ENCODE data around the gene ZPR1. TPM values are rescaled to one million over a fixed set of nuclear protein-coding genes. Genes with fewer than 3 reads are reported as not detected.

ZPR1 gene
- total RNA-seq, 1 donor from 2014 or later: 35.4 TPM

DNA sequence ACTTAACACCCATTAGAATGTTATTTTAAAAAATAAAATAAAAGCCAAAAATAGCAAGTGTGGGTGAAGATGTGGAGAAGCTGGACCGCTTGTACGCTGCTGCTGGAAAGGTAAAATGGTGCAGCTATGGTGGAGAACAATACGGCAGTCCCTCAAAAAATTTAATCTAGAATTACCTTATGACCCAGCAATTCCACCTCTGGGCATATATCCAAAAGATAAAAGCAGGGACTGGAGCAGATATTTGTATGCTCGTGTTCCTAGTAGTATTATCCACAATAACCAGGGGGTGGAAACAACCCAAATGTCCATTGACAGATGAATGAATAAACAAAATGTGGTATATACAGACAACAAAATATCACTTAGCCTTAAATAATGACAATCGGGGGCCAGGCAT is 10.0 kb upstream of the ZPR1 start:
- Histone ChIP-seq H3K9me3 (no peaks in the 10 kb centered on the region), H3K4me1 (no peaks in the 10 kb centered on the region), H3K27ac (no peak overlapping the region), H3K27me3 (ENCODE audit: low read depth) (no peaks in the 10 kb centered on the region), H3K4me3 (no peak overlapping the region), H3K36me3 (no peaks in the 10 kb centered on the region)
- ATAC-seq (no peak), DNase-seq (no peak)
- intact Hi-C loops (cut with DNase I): no loop called here
- TF ChIP-seq, protein P1, sequence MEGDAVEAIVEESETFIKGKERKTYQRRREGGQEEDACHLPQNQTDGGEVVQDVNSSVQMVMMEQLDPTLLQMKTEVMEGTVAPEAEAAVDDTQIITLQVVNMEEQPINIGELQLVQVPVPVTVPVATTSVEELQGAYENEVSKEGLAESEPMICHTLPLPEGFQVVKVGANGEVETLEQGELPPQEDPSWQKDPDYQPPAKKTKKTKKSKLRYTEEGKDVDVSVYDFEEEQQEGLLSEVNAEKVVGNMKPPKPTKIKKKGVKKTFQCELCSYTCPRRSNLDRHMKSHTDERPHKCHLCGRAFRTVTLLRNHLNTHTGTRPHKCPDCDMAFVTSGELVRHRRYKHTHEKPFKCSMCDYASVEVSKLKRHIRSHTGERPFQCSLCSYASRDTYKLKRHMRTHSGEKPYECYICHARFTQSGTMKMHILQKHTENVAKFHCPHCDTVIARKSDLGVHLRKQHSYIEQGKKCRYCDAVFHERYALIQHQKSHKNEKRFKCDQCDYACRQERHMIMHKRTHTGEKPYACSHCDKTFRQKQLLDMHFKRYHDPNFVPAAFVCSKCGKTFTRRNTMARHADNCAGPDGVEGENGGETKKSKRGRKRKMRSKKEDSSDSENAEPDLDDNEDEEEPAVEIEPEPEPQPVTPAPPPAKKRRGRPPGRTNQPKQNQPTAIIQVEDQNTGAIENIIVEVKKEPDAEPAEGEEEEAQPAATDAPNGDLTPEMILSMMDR (IDR thresholded peaks at IDR 0.05): no peak

- no peaks in the 10 kb centered on the region for H3K9me3 ChIP-seq
- intact Hi-C loops (cut with DNase I): no loop called here
Observed at GRCh38 chr11:116796548-116796947, 8.7 kb upstream of the ZPR1 start.

GRCh38 chr11:116794851-116795250 is 7.0 kb upstream of the ZPR1 start:
- Histone ChIP-seq H3K36me3 (no peaks in the 10 kb centered on the region), H3K9me3 (no peaks in the 10 kb centered on the region), H3K4me3 (no peak overlapping the region), H3K27ac (no peak overlapping the region), H3K27me3 (ENCODE audit: low read depth) (no peaks in the 10 kb centered on the region), H3K4me1 (peaks cover 11% of the 10 kb centered on the region)
- ATAC-seq (no peak), DNase-seq (no peak)
- TF ChIP-seq, protein P1 (IDR thresholded peaks at IDR 0.05): no peak
- intact Hi-C loops (cut with DNase I): no loop called here

More at GRCh38 chr11:116796548-116796947, 8.7 kb upstream of the ZPR1 start:
- no peak overlapping the region for H3K4me3 ChIP-seq
- no peaks in the 10 kb centered on the region for H3K27me3 ChIP-seq (ENCODE audit: low read depth)
- no peaks in the 10 kb centered on the region for H3K36me3 ChIP-seq
- peaks cover 2% of the 10 kb centered on the region for H3K4me1 ChIP-seq
- DNase-seq (no peak), ATAC-seq (no peak)
- no peak overlapping the region for H3K27ac ChIP-seq
- TF ChIP-seq, protein P1 (IDR thresholded peaks at IDR 0.05): no peak

DNA sequence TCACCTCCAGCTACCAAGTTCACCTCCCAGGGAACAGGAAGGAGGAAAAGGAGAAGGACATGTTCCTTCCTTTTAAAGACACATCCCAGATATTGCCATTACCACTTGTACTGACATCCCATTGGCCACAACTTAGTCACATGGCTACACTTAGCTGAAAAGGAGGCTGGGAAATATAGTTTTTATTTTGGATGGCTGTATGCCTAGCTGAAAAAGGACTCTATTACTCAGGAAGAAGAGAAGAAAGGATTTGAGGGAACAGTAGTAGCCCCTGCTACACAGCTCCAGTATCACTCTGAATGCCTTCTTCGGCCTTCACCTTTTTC is 5.9 kb upstream of the ZPR1 start:
- ATAC-seq (no peak), DNase-seq (no peak)

DNA sequence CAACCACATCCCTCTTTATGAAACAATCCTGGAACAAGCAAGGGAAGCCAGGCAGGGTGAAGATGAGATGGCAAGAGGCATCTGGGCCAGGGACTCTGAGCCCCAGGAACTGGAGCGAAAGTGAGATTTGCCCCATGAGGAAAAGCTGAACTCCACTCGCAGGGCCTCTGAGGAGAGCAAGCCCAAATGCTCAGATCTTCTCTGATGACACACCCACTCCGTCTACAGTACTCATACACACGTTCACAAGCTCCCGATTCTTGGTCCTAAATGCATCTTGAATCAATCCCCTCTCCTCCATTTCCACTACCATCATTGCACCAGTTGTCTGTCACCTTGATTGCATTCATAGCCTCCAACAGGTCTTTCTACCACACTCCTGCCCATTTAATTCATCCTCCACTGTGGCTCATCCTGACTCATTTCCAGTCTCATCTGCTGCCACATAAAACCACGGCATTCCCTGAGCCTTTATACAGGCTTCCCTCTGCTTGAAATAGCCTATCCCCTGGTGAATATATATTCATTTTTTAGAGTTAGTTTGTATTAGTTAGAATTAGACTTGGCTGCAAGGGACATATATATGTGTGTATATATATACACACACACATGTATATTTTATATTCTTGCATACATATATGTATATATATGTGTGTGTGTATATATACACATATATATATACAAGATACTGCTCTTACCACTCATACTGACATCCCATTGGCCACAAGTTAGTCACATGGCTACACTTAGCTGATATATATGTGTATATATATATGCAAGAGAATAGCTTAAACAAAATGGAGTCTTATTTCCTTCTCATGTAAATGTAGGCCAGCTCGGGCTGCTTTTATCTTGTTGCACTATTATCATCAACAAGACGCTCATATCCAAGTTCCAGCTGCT is 5.3 kb upstream of the ZPR1 start:
- ATAC-seq: no peak
- no peak overlapping the region for H3K4me3 ChIP-seq
- TF ChIP-seq, protein P1 (IDR thresholded peaks at IDR 0.05): no peak
- H3K9me3 ChIP-seq: no peaks in the 10 kb centered on the region
- peaks cover 19% of the 10 kb centered on the region for H3K4me1 ChIP-seq
- H3K27ac ChIP-seq: no peak overlapping the region
- DNase-seq: no peak
- H3K27me3 ChIP-seq (ENCODE audit: low read depth): no peaks in the 10 kb centered on the region
- intact Hi-C loops (cut with DNase I): no loop called here
- H3K36me3 ChIP-seq: no peaks in the 10 kb centered on the region

More for the DNA sequence above, 5.9 kb upstream of the ZPR1 start:
- no peaks in the 10 kb centered on the region for H3K27me3 ChIP-seq (ENCODE audit: low read depth)
- TF ChIP-seq, protein P1 (IDR thresholded peaks at IDR 0.05): no peak
- no peaks in the 10 kb centered on the region for H3K9me3 ChIP-seq
- H3K4me1 ChIP-seq: peaks cover 13% of the 10 kb centered on the region
- no peak overlapping the region for H3K4me3 ChIP-seq
- intact Hi-C loops (cut with DNase I): no loop called here
- H3K36me3 ChIP-seq: no peaks in the 10 kb centered on the region
- no peak overlapping the region for H3K27ac ChIP-seq
